Bronchial epithelial cell (primary cell): ENCODE results near the gene MMP15. TPM values are rescaled to one million over a fixed set of nuclear protein-coding genes. Genes with fewer than 3 reads are reported as not detected.

Experiments used
- DNase-seq: peaks from one replicate; pipeline ENCODE4 v3.0.0-alpha.2; 2010; ENCODE audit warnings: low read depth
- FAIRE-seq: peaks from 2 replicates; lab custom pipeline; 2011; peaks lifted over from hg19 to GRCh38; lab: Jason Lieb, UNC
- H3K27me3 ChIP-seq: 2 replicates; pipeline ENCODE4 v1.5.1; 2011; ENCODE audit warnings: low read length; ENCODE audit not compliant: control insufficient read depth, insufficient read depth
- H3K36me3 ChIP-seq: 2 replicates; pipeline ENCODE4 v1.5.1; 2011; ENCODE audit warnings: low read length; ENCODE audit not compliant: control insufficient read depth, insufficient read depth
- H3K4me3 ChIP-seq: 2 replicates; pipeline ENCODE4 v1.5.1; 2011; ENCODE audit warnings: mild to moderate bottlenecking, low read depth, low read length, control low read depth
- CTCF ChIP-seq: IDR thresholded peaks from 2 replicates; pipeline ENCODE4 v1.5.1; 2011; ENCODE audit warnings: mild to moderate bottlenecking, moderate library complexity, low read length, control low read depth, inconsistent platforms; ENCODE audit not compliant: insufficient read depth, severe bottlenecking
- total RNA-seq: library from RNA; depleted of rRNA; stranded (reverse); fragments of >200 nt; gene quantifications from 2 replicates; pipeline ENCODE4 v1.2.1, GENCODE V29; 2014

Gene MMP15
- total RNA-seq, 1 donor from 2014 or later, result 8.4 TPM

GRCh38 chr16:58024486-58025350 is 836 bp upstream of the MMP15 start:
- no peak for TF ChIP-seq CTCF
- H3K36me3 ChIP-seq, result no peaks in the 10 kb centered on the region
- H3K4me3 ChIP-seq, result peak overlapping the region; percentile 42
- DNase-seq, result peak; percentile 8
- no peak for FAIRE-seq
- no peaks in the 10 kb centered on the region for H3K27me3 ChIP-seq

GRCh38 chr16:58026139-58026704 is 668 bp downstream of the MMP15 start:
- Histone ChIP-seq H3K36me3 (no peaks in the 10 kb centered on the region), H3K27me3 (no peaks in the 10 kb centered on the region), H3K4me3 (peak overlapping the region; percentile 42)
- FAIRE-seq (no peak), DNase-seq (no peak)
- no peak for TF ChIP-seq CTCF

- FAIRE-seq (no peak), DNase-seq (no peak)
- TF ChIP-seq CTCF, result no peak
- Histone ChIP-seq H3K36me3 (no peaks in the 10 kb centered on the region), H3K27me3 (no peaks in the 10 kb centered on the region), H3K4me3 (peak overlapping the region; percentile 42)
Observed at GRCh38 chr16:58026705-58027160, 1.2 kb downstream of the MMP15 start.

GRCh38 chr16:58027161-58027915 is 1.8 kb downstream of the MMP15 start:
- no peak for TF ChIP-seq CTCF
- Histone ChIP-seq H3K4me3 (peak overlapping the region; percentile 42), H3K36me3 (no peaks in the 10 kb centered on the region), H3K27me3 (no peaks in the 10 kb centered on the region)
- FAIRE-seq, result no peak
- peak; percentile 32 for DNase-seq

- DNase-seq, result no peak
- no peak overlapping the region for H3K4me3 ChIP-seq
- FAIRE-seq, result no peak
- no peaks in the 10 kb centered on the region for H3K27me3 ChIP-seq
- no peak for TF ChIP-seq CTCF
- no peaks in the 10 kb centered on the region for H3K36me3 ChIP-seq
Observed at GRCh38 chr16:58027916-58028455, 2.4 kb downstream of the MMP15 start.
